Stimulated activated CD8-positive, alpha-beta memory T cell treated with anti-CD3 and anti-CD28 coated beads, Interleukin-2, amount 100 ng/mL, for 48 hours (primary cell): ENCODE results near the gene SLC17A7.
"Not testable (repeated sequence)": the region's sequence is repeated elsewhere in the genome, so short reads cannot be mapped to it uniquely, and the experiment has no call there.

Source experiments
- DNase-seq, 2 donors: peaks; one replicate each; pipeline ENCODE4 v3.0.0-alpha.2; 2020; ENCODE audit warnings: low read depth in 2 of 2

The SLC17A7 gene

DNA sequence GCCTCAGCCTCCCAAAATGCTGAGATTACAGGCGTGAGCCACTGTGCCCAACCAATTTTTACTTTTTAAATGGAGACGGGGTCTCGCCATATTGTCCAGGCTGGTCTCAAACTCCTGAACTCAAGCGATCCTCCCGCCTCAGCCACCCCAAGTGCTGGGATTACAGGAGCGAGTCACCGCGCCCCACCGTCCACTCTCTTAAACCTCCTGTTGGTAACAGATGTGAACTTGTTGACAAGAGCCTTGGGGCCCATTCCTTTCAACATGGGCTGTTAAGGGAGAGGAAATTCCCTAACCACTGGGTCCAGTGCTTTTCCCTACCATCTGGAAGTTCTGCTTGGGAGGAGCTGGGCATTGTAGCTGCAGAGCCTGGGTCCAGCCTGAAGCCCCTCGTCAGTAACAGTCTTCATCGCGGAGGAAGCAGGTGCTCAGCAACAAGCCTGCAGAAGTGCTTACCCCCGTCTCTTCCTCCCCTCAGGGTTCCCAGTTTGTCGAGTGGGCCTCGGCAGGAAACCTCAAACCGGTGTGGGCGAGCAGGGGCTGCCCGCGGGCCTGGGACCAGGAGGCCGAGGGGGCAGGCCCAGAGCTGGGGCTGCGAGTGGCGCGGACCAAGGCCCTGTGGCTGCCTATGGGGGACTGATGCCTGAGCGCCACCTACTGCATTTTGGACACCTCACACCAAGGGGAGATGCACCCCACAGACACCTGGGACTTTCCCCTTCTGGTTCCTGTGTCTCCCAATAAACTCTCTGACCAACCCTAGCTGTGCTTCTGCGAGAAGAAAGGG lies 28.7 kb upstream of the SLC17A7 start:
- DNase-seq = peak; percentile 80 to 84

DNA sequence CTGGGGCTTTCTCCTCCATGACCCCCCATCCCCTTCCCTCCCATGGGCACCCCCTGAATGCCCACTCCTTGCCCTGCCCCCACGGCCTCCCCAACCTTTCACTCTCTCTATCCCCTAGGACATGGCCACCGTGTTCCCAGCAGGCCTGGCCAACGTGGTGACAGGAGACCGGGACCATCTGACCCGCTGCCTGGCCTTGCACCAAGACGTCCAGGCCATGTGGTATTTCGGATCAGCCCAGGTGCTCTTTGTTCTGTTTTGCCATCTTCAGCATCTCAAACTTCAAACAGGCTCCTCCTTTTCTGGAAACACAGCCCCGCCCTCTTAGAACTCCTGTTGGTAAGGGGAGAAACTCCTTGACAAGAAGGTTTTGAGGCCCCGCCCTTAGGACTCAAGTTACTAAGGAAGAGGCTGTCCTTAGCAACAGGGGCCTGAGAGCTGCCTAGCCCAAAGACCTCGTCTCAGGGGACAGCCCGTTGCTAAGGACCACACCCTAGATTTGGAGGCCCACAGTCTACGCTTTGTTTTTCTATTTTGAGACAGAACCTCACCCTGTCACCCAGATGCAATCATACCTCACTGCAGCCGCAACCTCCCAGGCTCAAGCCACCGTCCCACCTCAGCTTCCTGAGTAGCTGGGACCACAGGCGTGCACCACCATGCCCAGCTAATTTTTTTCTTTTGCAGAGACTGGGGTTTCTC lies 27.6 kb upstream of the SLC17A7 start:
- peak; percentile 62 to 66 for DNase-seq

DNA sequence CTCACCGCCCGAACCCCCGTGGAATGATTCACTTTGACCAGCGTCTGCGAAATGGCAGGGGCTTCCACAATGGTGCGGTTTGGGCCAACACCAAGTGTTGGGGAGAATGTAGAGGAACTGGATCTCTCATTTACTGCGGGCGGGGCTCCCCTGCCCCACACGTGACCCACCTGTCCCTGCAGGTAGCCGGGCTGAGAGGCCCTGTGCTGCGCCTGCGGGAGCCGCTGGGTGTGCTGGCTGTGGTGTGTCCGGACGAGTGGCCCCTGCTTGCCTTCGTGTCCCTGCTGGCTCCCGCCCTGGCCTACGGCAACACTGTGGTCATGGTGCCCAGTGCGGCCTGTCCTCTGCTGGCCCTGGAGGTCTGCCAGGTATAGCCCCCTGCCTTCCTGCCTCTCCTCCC lies 26.9 kb upstream of the SLC17A7 start:
- DNase-seq = no peak

DNA sequence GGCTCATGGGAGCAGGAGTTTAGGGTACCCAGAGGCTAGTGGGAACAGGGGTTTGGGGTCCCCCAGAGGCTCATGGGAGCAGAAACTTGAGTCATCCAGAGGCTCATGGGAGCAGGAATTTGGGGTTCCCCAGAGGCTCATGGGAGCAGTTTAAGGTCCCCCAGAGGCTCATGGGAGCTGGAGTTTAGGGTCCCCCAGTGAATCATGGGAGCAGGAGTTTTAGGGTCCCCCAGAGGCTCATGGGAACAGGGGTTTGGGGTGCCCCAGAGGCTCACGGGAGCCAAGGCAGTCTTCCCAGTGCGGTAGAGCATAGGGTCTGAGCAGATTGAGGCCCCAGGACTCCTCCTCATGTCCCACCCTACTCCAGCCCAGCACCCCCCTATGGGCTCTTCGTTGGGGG lies 24.0 kb upstream of the SLC17A7 start:
- no peak for DNase-seq

DNA sequence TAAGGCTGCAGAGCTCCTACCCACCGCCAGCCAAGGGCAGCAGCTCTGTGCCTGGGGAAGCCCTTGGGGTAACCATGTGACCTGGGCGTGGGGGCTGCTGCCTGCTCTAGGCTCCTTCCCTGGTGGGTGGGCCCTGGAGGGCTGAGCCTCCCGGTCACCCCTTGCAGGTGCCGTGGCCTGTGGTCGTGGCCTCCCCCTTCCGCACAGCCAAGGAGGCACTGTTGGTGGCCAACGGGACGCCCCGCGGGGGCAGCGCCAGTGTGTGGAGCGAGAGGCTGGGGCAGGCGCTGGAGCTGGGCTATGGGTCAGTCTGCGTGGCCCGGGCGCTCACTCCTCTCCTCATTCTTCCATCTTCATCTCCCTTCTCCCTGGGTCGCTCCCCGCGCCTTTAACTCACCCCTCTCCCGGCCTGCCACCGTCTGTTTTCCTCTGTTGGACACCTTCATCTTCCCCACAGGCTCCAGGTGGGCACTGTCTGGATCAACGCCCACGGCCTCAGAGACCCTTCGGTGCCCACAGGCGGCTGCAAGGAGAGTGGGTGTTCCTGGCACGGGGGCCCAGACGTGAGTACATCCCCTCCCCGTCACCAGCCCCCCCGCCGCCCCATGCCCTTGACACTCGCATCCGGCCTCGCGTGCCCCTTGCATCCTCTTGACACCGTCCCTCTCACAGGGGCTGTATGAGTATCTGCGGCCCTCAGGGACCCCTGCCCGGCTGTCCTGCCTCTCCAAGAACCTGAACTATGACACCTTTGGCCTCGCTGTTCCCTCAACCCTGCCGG lies 22.8 kb upstream of the SLC17A7 start:
- DNase-seq = no peak

DNA sequence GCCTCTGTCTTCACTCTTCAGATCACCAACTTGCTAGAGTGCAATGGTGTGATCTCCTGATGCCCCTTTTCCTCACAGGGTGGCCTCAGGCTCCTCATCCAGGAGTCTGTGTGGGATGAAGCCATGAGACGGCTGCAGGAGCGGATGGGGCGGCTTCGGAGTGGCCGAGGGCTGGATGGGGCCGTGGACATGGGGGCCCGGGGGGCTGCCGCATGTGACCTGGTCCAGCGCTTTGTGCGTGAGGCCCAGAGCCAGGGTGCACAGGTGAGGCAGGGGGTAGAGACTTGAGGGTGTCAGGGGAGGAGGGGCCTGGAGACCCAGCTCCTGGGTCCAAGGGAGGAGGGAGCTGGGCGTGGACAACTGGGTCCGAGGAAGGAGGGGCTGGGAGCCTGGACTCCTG lies 21.2 kb upstream of the SLC17A7 start:
- DNase-seq = no peak

DNA sequence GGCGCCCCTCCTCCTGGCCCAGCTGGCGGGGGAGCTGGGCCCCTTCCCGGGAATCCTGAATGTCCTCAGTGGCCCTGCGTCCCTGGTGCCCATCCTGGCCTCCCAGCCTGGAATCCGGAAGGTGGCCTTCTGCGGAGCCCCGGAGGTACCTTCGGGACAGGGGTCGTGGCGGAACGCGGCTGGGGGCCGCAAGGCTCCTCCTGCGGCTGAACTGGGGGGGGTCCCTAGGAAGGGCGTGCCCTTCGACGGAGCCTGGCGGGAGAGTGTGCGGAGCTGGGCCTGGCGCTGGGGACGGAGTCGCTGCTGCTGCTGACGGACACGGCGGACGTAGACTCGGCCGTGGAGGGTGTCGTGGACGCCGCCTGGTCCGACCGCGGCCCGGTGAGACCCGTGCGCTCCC lies 20.3 kb upstream of the SLC17A7 start:
- DNase-seq = no peak

DNA sequence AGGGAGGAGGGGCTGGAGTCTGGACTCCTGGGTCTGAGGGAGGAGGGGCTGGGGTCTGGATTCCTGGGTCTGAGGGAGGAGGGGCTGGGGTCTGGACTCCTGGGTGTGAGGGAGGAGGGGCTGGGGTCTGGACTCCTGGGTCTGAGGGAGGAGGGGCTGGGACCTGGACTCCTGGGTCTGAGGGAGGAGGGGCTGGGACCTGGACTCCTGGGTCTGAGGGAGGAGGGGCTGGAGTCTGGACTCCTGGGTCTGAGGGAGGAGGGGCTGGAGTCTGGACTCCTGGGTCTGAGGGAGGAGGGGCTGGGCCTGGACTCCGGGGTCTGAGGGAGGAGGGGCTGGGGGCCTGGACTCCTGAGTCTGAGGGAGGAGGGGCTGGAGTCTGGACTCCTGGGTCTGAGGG lies 19.8 kb upstream of the SLC17A7 start:
- DNase-seq = not testable (repeated sequence)

DNA sequence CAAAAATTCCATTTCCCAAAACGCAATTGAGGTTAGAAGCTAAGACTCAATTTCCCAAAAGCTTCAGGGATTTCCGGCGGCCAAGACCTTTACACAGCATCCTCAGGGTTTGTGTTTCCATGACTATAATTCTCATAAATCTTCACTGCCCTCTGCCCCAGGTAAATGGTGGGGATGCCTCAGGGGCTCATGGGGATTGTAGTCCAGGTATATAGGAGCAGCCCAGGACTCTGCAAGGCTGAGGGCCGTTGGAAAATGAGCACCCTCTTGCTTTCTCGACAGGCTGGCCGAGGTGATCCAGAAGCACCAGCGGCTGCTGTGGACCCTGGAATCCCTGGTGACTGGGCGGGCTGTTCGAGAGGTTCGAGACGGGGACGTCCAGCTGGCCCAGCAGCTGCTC lies 18.1 kb upstream of the SLC17A7 start:
- DNase-seq = no peak

DNA sequence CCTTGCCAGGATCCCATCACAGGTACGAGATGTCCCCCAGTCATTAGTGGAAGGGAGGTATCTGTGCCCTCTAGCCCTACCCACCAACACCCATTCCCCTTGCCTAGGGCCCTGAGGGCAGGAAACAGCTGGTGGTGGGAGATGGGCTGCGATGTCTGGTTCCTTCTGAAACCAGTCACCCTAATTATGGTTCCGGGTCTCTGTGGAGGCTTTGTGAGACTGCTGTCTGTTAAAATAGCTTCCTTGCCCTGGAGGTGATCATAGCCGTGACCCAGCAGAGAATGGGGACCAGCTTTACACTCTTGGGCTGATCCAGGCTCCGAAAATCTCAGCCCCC lies 17.2 kb upstream of the SLC17A7 start:
- DNase-seq = no peak

DNA sequence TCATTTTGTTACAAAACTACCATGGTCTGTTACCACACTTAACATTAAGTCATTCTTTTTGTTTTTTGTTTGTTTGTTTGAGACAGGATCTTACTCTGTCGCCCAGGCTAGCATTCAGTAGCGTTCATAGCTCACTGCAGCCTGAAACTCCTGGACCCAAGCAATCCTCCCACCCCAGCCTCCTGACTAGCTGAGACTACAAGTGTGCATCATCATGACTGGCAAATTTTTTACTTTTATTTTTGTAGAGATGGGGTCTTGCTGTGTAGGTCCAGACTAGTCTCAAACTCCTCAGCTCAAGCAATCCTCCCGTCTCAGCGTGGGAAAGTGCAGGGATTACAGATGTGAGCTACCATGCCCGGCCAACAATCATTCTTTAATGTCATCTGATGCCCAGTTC lies 15.0 kb upstream of the SLC17A7 start:
- no peak for DNase-seq

DNA sequence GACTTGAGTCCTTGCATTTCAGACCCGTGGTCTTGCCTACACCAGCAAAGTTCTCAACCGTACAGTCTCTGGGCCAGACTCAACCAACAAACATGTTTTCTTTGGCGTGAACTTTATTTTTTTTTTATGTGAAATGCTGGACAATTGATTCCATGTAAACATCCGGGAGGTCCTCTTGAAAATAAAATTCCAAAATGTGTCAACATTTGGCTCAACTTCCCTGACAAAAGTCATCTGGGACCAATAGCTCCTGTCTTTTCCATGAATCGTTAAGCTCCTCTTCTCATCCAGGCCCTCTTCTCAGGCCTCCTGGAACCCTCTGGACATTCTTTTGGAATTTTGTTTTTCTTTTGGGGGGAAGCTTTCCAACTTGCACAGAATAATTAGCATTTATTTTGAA lies 14.4 kb upstream of the SLC17A7 start:
- DNase-seq = no peak

DNA sequence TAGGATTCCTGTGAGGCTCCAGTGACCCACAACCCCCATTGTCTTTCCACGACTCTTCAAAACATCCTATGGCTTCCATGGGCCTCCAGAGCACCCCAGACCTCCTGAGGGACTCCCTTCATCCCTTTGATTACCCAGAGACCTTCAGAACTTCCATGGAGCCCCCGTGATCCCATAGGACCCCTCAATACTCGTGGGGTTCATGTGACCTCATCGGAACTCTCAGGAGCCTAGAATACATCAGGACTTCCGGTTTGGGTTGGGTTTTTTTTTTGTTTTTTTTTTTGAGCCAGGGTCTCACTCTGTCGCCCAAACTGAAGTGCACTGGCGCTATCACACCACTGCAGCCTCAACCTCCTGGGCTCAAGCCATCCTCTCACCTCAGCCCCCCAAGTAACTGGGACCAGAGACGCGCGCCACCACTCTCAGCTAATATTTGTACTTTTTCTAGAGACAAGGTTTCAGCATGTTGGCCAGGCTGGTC lies 12.5 kb upstream of the SLC17A7 start:
- no peak for DNase-seq

DNA sequence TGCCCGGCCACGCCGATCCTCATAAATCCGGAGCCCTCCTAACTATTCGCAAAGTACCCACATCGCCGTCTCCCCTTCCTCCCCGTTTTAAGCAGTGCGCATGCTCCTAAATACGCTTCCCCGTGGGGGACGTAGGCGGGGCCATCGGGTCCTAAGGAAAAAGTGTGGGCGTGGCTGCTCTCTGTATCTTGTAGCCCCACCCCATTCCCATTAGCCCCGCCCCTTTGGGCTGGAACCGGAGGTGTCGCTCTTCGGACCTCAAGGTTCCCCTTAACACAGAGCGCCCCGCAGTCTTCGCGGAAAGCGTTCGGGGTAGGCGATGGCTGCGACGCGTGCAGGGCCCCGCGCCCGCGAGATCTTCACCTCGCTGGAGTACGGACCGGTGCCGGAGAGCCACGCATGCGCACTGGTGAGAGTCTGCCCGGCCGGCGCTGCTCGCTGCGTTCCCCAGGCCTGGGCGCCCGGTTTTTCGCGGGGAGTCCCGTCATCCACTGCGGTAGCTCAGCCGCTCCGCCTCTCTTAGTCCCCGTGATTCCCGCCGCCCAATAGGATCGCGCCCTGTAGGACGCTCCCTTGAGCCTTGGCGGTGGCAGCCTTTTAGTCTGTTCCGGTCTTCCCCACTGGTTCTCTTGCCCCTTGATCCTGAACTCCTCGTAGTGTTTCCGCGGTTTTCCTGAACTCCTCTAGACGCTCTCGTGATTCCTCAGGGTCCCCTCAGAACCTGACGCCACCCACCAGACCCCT lies 11.9 kb upstream of the SLC17A7 start, which contains the start of gene ALDH16A1:
TSS of gene ALDH16A1 (plus strand) at position 213 of the 744 bp plus-strand sequence. CDS start at position 320, 107 bp downstream.
- peak; percentile 96 for DNase-seq

DNA sequence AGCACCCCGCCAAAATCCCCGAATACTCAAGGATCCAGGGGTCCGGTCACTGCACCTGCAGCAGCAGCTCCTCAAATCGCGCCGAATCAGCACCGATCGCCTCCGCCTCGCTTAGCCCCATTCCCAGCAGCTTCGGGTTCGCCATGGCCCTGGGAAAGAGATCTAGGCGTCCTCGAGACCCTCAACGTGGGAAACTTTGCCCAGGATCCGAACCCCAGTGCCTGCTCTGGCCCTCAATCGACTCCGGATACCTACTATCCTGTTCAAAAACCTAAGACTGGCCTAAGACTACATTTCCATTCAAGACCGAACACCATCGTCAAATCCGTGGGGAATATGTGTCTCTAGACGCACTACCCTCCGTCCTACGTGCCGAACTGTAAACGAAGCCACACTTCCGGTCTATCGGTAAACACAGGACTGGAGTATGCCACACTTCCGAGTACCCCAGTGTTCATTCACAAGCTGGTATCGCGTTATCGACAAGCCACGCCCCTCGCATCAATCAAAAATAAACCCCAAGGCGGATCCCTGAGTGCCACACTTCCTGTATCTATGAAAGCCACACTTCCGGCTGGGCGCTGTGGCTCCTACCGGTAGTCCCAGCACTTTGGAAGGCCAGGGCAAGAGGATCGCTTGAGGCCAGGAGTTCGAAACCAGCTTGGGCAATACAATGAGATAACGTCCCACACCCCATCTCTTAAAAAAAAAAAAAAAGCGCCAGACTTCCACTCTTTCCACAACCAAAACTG lies 10.3 kb upstream of the SLC17A7 start, which contains the start of gene PIH1D1:
TSS of gene PIH1D1 (minus strand) at position 385 of the 752 bp plus-strand sequence. CDS start at position 145, 240 bp downstream.
- DNase-seq = peak; percentile 86 to 92

DNA sequence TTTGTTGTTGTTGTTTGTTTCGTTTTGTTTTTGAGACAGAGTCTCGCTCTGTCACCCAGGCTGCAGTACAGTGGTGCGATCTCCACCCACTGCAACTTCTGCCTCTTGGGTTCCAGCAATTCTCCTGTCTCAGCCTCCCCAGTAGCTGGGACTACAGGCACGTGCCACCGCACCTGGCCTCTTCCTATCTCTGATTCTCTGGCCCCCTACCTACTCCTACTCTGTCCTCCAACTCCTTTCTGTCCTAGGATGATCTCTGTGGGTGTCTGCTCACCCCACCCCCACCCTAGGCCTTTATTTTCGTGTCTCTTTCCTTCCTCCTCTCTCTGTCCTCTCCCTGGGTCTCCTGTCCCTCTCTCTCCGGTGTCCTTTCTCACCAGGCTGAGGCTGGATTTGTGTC lies 9.1 kb upstream of the SLC17A7 start:
- no peak for DNase-seq

DNA sequence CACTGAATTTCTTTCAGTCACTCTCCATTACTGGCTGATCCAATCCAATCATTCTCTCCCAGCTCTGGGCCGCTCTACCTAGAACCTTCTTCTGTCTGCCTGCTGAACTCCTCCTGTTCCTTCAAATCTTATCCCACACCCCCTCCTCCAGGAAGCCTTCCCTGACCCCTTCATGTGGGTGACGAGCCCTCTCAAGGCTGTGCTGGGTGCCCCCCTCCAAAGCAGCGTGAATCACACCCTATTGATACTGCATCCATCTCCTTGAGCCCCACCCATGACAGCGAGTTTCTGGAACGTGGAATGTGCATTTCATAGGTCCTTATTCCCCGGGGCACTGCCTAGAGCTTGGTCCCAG lies 7.1 kb upstream of the SLC17A7 start:
- no peak for DNase-seq

DNA sequence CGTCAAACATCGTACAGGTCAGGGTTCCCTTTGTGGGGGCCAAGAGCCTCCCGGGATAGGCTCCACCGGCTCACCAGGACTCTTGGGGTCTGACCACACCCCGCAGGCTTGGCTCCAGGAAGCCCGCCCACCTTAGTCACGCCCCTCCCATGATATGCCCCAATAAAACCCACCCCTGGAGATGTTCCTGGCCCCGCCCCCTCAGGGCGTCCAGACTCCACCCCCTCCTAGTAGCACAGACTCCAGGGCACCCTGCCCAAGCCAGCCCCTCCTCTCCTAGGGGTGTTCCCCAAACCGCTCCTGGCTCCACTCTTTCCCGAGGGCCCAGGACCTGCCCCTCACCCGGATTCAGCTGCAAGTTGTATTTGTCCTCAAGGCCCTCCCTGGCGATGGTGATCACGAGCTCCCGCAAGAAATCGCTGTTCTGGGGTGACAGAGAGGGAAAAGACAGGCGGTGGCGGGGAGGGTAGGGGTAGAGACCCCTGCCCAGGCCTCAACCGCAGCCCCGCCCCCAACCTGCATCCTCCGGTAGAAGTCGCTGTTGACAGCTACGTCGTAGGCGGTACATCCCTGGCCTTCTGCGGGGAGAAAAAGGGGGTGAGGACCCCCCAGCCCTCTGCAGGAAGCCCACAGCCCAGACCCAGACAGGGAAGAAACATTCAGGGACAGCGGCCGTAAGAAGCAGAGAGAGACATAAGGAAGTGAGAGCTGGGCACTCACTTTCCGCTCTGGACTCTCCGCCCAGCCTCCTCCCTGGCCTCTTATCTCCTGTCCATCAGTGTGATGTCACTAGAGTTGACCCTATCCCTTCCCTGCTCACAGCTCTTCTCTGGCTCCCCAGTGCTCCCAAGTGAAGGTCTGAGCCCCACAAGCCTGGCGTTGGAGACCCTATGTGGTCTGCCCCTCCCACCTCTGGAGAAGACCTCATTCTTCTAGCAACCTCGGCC lies 6.4 kb upstream of the SLC17A7 start:
- DNase-seq = peak in 1 of 2 donors; percentile 48

DNA sequence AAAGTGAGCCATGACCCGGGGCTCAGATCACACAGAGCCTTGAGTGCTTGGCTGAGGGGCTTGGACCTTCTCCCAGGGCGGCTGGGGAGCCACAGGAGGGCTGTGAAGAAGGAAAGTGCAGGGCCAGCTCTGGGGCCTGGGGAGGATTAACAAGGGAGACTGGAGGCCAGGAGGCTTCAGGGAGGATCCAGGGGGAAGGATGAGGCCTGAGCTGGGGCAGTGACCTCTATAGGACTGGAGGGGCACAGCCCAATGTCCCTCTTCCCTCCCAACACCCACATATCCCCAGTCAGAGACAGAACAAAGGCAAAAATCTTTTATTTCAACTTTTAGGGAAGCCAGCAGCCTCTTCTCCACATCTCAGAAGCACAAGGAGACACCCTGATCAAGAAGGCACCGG lies 4.7 kb upstream of the SLC17A7 start:
- no peak for DNase-seq
